Neural crest cell (in vitro differentiated cells): ENCODE data around the gene KCNH8. TPM values are rescaled to one million over a fixed set of nuclear protein-coding genes. Genes with fewer than 3 reads are reported as not detected.

ENCODE experiments used
- DNase-seq: peaks from one replicate; pipeline ENCODE4 v3.0.0; 2021; ENCODE audit warnings: low read depth, mixed read lengths, low spot score
- H3K27ac Mint-ChIP-seq: one replicate; pipeline ENCODE4 v1.8.0; 2021; ENCODE audit warnings: mild to moderate bottlenecking, mixed read lengths; ENCODE audit not compliant: unreplicated experiment
- H3K27me3 Mint-ChIP-seq: 2 replicates; pipeline ENCODE4 v1.8.0; 2021; ENCODE audit warnings: low read depth, mild to moderate bottlenecking, mixed read lengths
- H3K36me3 Mint-ChIP-seq: 2 replicates; pipeline ENCODE4 v1.8.0; 2021; ENCODE audit warnings: low read depth, mild to moderate bottlenecking, mixed read lengths
- H3K4me1 Mint-ChIP-seq: 2 replicates; pipeline ENCODE4 v1.8.0; 2021; ENCODE audit warnings: mixed read lengths
- H3K4me3 Mint-ChIP-seq: one replicate; pipeline ENCODE4 v1.8.0; 2021; ENCODE audit warnings: mild to moderate bottlenecking, mixed read lengths
- H3K9me3 Mint-ChIP-seq: 2 replicates; pipeline ENCODE4 v1.8.0; 2021; ENCODE audit warnings: mixed read lengths
- total RNA-seq: library from RNA; stranded (reverse); gene quantifications from 2 replicates; pipeline ENCODE4 v1.2.1, GENCODE V29; 2021
- TF ChIP-seq, protein P1 (sequence below): fragments of 200-600 bp; sonication (generic); conservative IDR thresholded peaks from 2 replicates; pipeline ENCODE4 v1.5.0; 2021; ENCODE audit warnings: antibody characterized with exemption, mild to moderate bottlenecking

Gene KCNH8
- total RNA-seq, 1 donor from 2014 or later, result 3.8 TPM

GRCh38 chr3:19202754-19203153 lies 54.4 kb downstream of the KCNH8 start:
- H3K36me3 Mint-ChIP-seq, result no peaks in the 10 kb centered on the region

GRCh38 chr3:19206540-19206939 lies 58.2 kb downstream of the KCNH8 start:
- no peaks in the 10 kb centered on the region for H3K27me3 Mint-ChIP-seq
- no peaks in the 10 kb centered on the region for H3K36me3 Mint-ChIP-seq
- peaks cover 12% of the 10 kb centered on the region for H3K4me1 Mint-ChIP-seq
- no peak overlapping the region for H3K27ac Mint-ChIP-seq
- no peak for DNase-seq
- no peak overlapping the region for H3K4me3 Mint-ChIP-seq
- TF ChIP-seq, protein P1, sequence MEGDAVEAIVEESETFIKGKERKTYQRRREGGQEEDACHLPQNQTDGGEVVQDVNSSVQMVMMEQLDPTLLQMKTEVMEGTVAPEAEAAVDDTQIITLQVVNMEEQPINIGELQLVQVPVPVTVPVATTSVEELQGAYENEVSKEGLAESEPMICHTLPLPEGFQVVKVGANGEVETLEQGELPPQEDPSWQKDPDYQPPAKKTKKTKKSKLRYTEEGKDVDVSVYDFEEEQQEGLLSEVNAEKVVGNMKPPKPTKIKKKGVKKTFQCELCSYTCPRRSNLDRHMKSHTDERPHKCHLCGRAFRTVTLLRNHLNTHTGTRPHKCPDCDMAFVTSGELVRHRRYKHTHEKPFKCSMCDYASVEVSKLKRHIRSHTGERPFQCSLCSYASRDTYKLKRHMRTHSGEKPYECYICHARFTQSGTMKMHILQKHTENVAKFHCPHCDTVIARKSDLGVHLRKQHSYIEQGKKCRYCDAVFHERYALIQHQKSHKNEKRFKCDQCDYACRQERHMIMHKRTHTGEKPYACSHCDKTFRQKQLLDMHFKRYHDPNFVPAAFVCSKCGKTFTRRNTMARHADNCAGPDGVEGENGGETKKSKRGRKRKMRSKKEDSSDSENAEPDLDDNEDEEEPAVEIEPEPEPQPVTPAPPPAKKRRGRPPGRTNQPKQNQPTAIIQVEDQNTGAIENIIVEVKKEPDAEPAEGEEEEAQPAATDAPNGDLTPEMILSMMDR, result no peak
- H3K9me3 Mint-ChIP-seq, result no peaks in the 10 kb centered on the region

More at GRCh38 chr3:19202754-19203153, 54.4 kb downstream of the KCNH8 start:
- Mint-ChIP-seq H3K9me3 (no peaks in the 10 kb centered on the region), H3K27ac (no peak overlapping the region), H3K4me3 (no peak overlapping the region), H3K4me1 (peaks cover 14% of the 10 kb centered on the region), H3K27me3 (no peaks in the 10 kb centered on the region)
- TF ChIP-seq, protein P1, result no peak
- no peak for DNase-seq

DNA sequence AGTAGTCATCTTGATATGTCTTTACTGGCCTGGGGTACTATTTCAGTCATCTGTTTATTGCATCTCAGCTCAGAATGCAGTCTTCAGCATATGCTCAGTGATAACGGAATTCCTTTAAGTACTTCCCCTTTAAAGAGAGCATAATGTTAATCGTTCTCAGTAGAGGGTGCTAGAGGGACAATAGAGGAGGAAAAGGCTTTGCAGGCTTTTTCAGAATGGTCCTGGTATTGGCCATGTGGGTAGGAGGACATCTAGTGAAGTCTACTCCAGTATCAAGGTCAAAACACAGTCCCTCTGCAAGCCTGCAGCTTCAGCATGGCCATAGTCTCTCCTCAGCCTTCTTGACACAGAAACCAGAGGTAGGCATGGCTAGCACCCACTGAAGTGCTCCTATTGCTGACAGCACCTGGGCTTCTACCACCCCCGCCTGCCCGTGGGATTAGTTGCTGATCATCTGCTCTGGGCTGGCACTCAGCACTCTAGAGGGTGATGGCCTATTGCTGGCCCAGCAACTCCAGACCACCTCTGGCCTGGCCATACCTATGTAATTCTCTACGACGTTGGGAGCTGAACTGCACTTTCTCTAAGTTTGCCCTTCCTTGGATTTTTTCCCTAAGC lies 65.4 kb downstream of the KCNH8 start:
- no peak overlapping the region for H3K27ac Mint-ChIP-seq
- H3K4me3 Mint-ChIP-seq, result no peak overlapping the region
- no peaks in the 10 kb centered on the region for H3K4me1 Mint-ChIP-seq
- no peak for DNase-seq
- TF ChIP-seq, protein P1, result peak; percentile 13
- H3K9me3 Mint-ChIP-seq, result no peaks in the 10 kb centered on the region
- H3K36me3 Mint-ChIP-seq, result no peaks in the 10 kb centered on the region
- H3K27me3 Mint-ChIP-seq, result no peaks in the 10 kb centered on the region

DNA sequence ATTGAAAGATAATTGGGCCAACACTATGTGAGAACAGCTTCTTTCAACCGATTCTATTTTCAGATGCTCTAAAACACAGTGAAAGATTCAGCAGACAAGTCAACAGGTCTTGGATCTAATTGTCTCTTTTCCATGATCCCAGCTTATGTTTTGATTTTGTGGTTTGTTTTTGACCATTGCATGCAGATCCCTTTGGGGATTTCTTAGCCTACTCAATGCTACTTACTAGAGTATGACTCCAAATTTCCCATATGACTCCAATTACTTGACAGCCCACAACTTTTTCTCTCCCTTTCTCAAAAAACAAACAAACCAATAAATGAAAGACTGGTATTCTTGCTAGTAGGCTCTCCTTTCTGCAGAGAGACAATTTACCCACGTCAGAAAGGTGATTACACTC lies 67.1 kb downstream of the KCNH8 start:
- Mint-ChIP-seq H3K4me1 (no peaks in the 10 kb centered on the region), H3K27ac (no peak overlapping the region), H3K4me3 (no peak overlapping the region), H3K9me3 (no peaks in the 10 kb centered on the region), H3K36me3 (no peaks in the 10 kb centered on the region), H3K27me3 (no peaks in the 10 kb centered on the region)
- TF ChIP-seq, protein P1, result no peak
- DNase-seq, result no peak

GRCh38 chr3:19216669-19217337 lies 68.5 kb downstream of the KCNH8 start:
- Mint-ChIP-seq H3K4me1 (no peaks in the 10 kb centered on the region), H3K9me3 (peaks cover 2% of the 10 kb centered on the region), H3K27me3 (no peaks in the 10 kb centered on the region), H3K4me3 (no peak overlapping the region), H3K27ac (no peak overlapping the region), H3K36me3 (no peaks in the 10 kb centered on the region)
- TF ChIP-seq, protein P1, result no peak
- DNase-seq, result no peak
